NCI-H748 (cell line): ENCODE measurements around the gene NUP62.

Source experiments
- DNase-seq: peaks from one replicate; lab custom pipeline; 2025; ENCODE audit not compliant: unreplicated experiment; lab: John Stamatoyannopoulos, UW

NUP62 gene

GRCh38 chr19:49906879-49907564 lies 22.3 kb downstream of the NUP62 start:
- no peak for DNase-seq

GRCh38 chr19:49904136-49904535 lies 25.2 kb downstream of the NUP62 start:
- DNase-seq: no peak

GRCh38 chr19:49896863-49897621 lies 32.3 kb downstream of the NUP62 start, which contains the start of gene IL4I1:
Gene IL4I1, minus strand, starts transcription at chr19:49896887. Its CDS starts 727 bp downstream, at chr19:49896160.
- no peak for DNase-seq

DNA sequence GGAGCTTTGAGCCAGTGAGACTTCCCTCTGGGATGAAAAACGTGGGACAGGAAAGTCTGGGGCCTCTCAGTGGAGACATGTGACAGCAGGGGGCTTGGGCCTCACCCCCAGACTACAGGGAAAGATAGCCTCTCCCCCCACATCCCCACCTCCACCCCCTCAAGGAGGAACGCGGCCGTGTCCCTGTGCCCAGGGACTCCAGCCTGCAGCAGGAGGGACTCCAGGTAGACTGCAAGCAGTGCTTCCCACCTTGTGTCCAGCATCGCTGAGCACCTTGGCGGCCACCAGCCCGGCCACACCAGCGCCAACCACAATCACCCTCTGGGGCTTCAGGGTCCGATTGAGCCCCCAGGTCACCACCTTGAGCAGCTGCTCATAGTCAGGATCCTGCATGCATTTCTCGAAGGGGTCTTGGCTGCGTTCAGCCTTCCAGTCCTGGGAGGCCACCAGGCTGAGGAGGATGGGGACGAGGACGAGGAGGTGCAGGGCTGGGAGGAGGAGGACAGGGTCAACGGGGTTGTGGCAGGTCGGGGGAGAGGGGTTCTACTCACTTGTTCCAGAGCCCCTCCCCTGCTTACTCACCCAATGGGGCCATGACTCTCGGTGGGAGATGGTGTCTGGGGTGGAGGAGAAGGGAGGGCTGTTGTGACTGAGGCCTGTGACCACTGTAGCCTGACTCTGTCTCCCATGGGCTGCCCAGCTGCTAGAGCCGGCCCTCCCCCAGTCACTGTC lies 33.6 kb downstream of the NUP62 start:
- DNase-seq: no peak

GRCh38 chr19:49894879-49895565 lies 34.3 kb downstream of the NUP62 start:
- DNase-seq: no peak

DNA sequence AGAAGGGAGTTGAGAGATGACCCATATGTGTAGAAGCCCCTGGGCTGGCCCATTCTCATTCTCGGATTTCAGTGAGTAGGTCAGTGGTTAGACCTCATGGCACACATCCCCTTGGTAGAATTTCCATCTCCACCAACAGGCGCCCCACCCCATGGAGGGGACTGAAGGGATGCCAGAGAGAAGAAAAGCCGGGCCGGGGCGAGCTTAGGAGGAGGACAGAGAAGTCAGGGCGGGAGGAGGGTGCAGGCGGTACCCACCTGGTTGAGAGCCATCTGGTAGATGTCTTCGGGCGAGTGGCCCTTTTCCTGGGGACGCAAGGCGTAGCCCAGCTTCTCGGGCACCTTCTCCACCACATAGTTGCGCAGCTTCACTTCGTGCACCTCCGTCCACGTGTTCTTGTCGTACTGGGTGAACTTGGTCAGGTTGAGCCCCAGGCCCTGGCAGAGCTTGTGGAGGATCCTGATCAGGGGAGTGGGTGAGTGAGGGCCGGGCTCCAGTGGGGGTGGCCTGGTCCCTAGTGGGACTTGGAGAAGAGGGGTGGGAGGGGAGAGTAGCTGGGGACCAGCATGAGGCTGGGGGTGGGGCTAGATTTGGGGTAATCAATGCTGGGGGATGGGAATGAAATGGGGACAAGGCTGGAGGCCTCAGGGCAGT lies 35.2 kb downstream of the NUP62 start:
- no peak for DNase-seq

DNA sequence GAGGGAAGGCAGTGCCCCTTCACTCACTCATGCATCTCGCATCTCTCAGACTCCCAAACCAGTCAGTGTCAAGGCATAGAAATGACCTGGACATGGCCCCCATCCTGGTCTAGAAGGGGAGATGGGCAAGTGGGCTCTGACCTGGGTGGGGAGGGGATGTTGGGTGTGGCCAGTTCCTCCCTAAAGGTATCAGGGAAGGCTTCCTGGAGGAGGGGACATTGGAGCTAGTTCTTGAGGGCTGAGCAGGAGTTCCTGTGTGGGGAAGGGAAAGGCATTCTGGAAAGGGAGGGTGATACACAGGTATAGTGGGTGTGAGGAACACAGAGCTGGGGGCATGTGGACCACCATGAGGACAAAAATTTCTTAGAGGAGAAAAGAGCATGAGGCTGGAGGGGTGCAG lies 36.6 kb downstream of the NUP62 start:
- DNase-seq: no peak

GRCh38 chr19:49891393-49891792 lies 37.9 kb downstream of the NUP62 start:
- no peak for DNase-seq

DNA sequence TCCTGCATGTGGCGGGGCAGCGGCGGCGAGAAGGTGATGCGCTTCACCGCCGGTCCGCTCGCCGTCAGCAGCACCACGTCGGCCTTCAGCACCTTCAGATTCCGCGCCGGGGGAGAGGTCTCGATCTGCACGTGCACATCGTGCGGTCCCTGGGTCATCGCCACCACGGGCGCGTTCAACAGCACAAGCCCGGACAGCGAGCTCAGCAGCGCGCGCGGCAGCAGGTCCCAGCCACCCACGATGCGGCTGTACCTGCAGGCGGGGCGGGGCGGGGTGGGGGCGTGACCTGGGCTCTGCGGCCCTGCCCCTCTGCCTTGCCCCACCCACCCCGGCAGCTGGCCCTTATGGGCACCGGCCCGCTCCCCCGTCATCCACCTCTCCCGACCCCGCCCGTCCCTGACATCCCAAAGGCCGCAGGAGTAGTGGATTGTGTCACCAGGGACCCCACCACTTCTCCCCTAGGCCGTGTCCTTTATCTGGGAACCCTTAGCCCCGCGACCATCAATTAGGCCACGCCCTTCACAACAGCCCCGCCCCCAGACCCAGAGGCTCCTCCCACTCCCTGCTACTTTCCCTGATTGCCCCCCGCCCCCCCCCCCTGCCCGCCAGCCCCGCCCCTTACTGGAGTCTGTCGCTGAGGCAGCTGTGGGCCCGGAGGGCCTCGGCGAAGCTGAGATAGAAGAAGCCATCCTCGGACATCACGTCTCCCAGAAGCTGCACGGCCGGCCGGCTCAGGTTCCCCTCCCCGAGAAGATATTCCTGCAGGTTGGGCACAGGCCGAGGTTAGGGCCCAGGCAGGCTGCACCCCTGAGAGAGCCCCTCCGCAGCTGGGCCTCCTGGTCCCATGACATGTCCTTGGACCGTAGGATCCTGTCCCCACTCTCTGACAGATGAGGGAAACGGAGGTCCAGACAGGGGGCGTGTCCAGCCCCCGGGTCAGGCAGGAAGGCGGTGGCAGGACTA lies 38.7 kb downstream of the NUP62 start:
- peak; percentile 81 for DNase-seq

DNA sequence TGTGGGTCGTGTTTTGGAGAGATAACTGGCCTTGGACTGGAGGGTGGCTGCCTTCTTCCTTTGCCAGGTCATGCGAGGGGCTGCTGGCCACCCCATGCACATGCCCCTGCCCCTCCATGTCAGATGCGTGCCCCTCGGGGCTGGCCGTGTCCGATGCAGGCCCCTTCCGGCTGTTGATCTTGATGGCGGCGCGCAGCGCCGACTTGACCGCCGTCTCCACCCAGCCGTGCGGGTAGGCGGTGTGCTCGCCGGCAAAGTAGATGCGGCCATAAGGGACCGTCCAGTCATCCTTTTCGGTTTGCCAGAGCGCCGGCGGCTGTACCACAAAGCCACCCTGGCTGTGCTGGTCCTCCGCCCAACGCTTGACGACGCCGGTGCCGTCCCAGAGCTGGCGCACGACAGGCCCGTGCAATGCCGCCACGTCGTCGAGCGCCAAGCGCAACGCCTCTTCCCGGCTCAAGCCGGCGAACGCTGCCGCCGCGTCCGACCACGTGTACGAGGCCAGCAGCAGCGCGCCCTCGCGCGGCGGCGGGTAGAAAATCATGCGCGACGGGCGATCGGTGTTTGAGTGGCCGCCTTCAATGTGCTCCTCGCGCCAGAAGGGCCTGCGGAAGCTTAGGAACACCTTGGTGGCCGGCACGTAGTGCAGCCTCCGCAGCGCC lies 39.5 kb downstream of the NUP62 start:
- peak; percentile 81 for DNase-seq

DNA sequence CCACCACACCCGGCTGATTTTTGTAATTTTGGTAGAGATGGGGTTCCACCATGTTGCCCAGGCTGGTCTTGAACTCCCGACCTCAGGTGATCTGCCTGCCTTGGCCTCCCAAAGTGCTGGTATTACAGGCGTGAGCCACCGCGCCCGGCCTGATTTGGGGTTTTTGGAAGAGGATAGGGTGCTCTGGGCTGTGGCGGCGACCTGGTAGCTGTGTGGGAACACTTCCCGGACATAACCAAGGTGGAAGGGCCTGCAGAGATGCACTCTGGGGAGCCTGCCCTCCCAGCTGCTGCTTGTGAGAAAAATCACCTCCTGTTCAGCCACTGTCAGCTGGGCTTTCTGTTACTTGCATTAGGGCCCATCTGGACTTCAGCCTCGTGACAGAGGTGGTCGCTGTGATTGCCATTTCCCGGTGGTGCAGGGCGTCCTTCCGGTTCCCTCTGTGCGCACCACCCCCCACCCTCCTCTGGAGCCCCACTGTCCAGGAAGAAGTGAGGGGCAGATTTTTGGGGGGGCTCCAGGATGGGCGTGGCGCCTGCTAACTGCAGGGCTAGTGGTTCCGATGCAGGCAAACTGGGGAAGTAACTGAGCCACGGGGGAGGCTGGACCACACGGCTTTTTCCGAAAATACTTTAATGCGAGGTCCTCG lies 40.1 kb downstream of the NUP62 start:
- DNase-seq: no peak

GRCh38 chr19:49888510-49888824 lies 40.8 kb downstream of the NUP62 start:
- peak; percentile 79 for DNase-seq

- DNase-seq: peak; percentile 83
Observed at GRCh38 chr19:49887665-49888509, 41.4 kb downstream of the NUP62 start.

- DNase-seq: no peak
Observed at GRCh38 chr19:49887037-49887664, 42.2 kb downstream of the NUP62 start.

GRCh38 chr19:49884760-49885159 lies 44.5 kb downstream of the NUP62 start:
- no peak for DNase-seq

DNA sequence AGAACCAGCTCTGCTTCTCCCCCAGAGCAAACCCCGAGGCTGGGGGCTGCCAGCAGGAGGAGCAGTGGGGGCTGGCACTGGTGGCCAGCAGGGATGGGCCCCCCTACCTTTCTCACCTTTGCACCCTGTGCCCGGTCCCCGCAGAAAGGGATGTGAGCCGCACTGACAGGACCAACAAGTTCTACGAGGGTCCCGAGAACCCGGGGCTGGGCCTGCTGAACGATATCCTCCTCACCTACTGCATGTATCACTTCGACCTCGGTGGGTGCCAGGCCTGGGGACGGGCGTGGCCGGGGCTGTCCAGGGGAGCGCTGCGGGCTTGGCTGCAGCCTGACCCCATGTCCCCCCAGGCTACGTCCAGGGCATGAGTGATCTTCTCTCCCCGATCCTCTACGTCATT lies 45.2 kb downstream of the NUP62 start:
- DNase-seq: no peak

DNA sequence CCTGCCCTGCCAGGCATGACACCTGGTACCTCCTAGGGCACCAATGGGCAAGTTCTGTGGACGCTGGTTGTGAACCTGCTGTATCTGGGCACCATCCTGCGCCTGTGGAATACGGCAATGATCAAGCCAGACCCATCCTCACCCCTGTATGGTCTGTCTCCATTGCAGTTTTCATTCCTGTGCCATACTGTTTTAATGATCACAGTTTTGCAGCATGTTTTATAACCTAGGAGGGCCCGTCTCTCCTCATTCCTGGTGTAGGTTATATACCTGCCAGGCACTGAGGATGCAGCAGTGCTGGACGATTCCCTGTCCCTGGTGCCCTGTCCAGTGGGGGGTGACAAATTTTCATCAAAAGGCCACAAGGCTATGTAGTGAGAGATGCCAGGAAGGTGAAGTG lies 46.2 kb downstream of the NUP62 start:
- DNase-seq: no peak
